ENCODE data around the gene SLC6A1. TPM values are rescaled to one million over a fixed set of nuclear protein-coding genes. Genes with fewer than 3 reads are reported as not detected.

The SLC6A1 gene
- total and polyA plus RNA-seq, 2 of the 8 experiments (the other 6 are each of a cell fraction or from before 2014, with no cell fraction given): 0.30 to 0.63 TPM

GRCh38 chr3:11056531-11057050 lies 64.0 kb downstream of the SLC6A1 start:
- H3K4ac ChIP-seq (replicated peaks; ENCODE audit: insufficient read length, low read depth, low read length): no peak overlapping the region
- H2BK15ac ChIP-seq (ENCODE audit: low read length): no peak overlapping the region
- no peak overlapping the region for H3K27ac ChIP-seq (ENCODE audit: low read depth, low read length)
- no peak overlapping the region for H2BK20ac ChIP-seq (ENCODE audit: low read length)
- H2AFZ ChIP-seq (ENCODE audit: low read length): no peak overlapping the region
- H3K9ac ChIP-seq (replicated peaks in 1 of 4; ENCODE audit: extremely low read depth in 1 of 4, low read depth in 3 of 4, low read length in 3 of 4): no peak overlapping the region
- WGBS, 2 experiments (ENCODE audit: extremely low coverage in 1 of 2, insufficient coverage in 1 of 2, insufficient read length in 1 of 2, insufficient replicate concordance in 2 of 2, low coverage in 1 of 2, low lambda C conversion rate in 2 of 2, missing lambda C conversion rate in 1 of 2): 84% methylated on average over 8 of the region's 8 CpGs; no CpG with 5 or more reads in 1 of the 2 experiments
- H3K4me2 ChIP-seq (ENCODE audit: insufficient read depth in 1 of 2, low read depth in 2 of 2, low read length in 2 of 2): no peak overlapping the region
- TF ChIP-seq, protein P1, sequence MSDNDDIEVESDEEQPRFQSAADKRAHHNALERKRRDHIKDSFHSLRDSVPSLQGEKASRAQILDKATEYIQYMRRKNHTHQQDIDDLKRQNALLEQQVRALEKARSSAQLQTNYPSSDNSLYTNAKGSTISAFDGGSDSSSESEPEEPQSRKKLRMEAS (IDR thresholded peaks at IDR 0.05): no peak
- TF ChIP-seq JUND (IDR thresholded peaks at IDR 0.05; ENCODE audit: low read length) (no peak), KDM5A (IDR thresholded peaks at IDR 0.05; ENCODE audit: low read length) (no peak), CHD2 (IDR thresholded peaks at IDR 0.05; ENCODE audit: low read length) (no peak), BACH1 (IDR thresholded peaks at IDR 0.05; ENCODE audit: low read length) (no peak), CTCF (IDR thresholded peaks at IDR 0.05; ENCODE audit: control extremely low read depth in 1 of 3, insufficient read depth in 1 of 3, low read depth in 1 of 3, low read length in 3 of 3) (peak in 1 of 3 experiments; percentile 7; a peak in 1 of 4 replicates)
- H3K18ac ChIP-seq (ENCODE audit: extremely low read depth, low read length): no peak overlapping the region
- H3K56ac ChIP-seq (replicated peaks; ENCODE audit: insufficient read length, low read depth, low read length): no peak overlapping the region
- H3K23ac ChIP-seq (ENCODE audit: insufficient read length): no peak overlapping the region
- no peaks in the 10 kb centered on the region for H3K36me3 ChIP-seq (ENCODE audit: control insufficient read depth in 2 of 4, insufficient read depth in 4 of 4, low read length in 3 of 4)
- no peak overlapping the region for H4K91ac ChIP-seq (replicated peaks; ENCODE audit: insufficient read length, low read length)
- H3K4me1 ChIP-seq (replicated peaks in 1 of 4; ENCODE audit: control insufficient read depth in 3 of 4, insufficient read depth in 4 of 4, low read length in 3 of 4): peaks cover 0 to 6% (median 1%) of the 10 kb centered on the region in 4 experiments; a peak in 2 of 7 replicates
- H4K5ac ChIP-seq (ENCODE audit: insufficient read length, low read depth, low read length): no peak overlapping the region
- no peak overlapping the region for H2BK5ac ChIP-seq (ENCODE audit: low read depth, low read length)
- peaks cover 15% of the 10 kb centered on the region; the same call in 1 of the 2 replicates for H3K23me2 ChIP-seq (ENCODE audit: low read depth, low read length)
- no peak overlapping the region for H3K14ac ChIP-seq (ENCODE audit: insufficient read length)
- peaks cover 4 to 12% (median 7%) of the 10 kb centered on the region in 4 experiments; a peak in 6 of 7 replicates for H3K27me3 ChIP-seq (replicated peaks in 1 of 4; ENCODE audit: control insufficient read depth in 3 of 4, extremely low read depth in 1 of 4, insufficient read depth in 3 of 4, low read length in 3 of 4)
- no peak overlapping the region for H2BK12ac ChIP-seq (ENCODE audit: low read depth, low read length)
- H4K20me1 ChIP-seq (replicated peaks in 1 of 2; ENCODE audit: control insufficient read depth in 1 of 2, insufficient read depth in 2 of 2, low read length in 2 of 2): peaks cover 0 to 3% of the 10 kb centered on the region in 2 experiments
- no peak overlapping the region for H3K4me3 ChIP-seq (ENCODE audit: extremely low read depth in 1 of 4, insufficient read depth in 2 of 4, low read depth in 3 of 4, low read length in 4 of 4)
- DNase-seq (ENCODE audit: low read depth in 1 of 2, low spot score in 2 of 2) (no peak), FAIRE-seq (no peak)
- POLR2A ChIA-PET (ENCODE audit: partially characterized antibody): no interaction called here
- no peaks in the 10 kb centered on the region for H3K79me1 ChIP-seq (ENCODE audit: low read depth, low read length)
- H3K79me2 ChIP-seq (ENCODE audit: control insufficient read depth in 1 of 2, insufficient read depth in 2 of 2, low read length in 2 of 2): no peaks in the 10 kb centered on the region
- H2BK120ac ChIP-seq (replicated peaks; ENCODE audit: low read depth, low read length): no peak overlapping the region
- no peaks in the 10 kb centered on the region for H3K9me3 ChIP-seq (ENCODE audit: insufficient read depth in 2 of 2, low read depth in 1 of 2, low read length in 1 of 2)
- H2AK5ac ChIP-seq (ENCODE audit: low read depth, low read length): no peak overlapping the region
- no peak overlapping the region for H4K8ac ChIP-seq (ENCODE audit: extremely low read depth, insufficient read depth, low read length)
- CTCF ChIA-PET (ENCODE audit: partially characterized antibody): interaction anchor here (0.9 to 3.0 kb wide), 5 partner anchors 60 to 114 kb away, joined by 3 to 15 read pairs (median 6); no protein-coding TSS in a partner anchor

Measured in H1 (cell line).